Hematopoietic multipotent progenitor cell (in vitro differentiated cells): ENCODE data around the gene NPIPA1. TPM values are rescaled to one million over a fixed set of nuclear protein-coding genes. Genes with fewer than 3 reads are reported as not detected.
"Not testable (repeated sequence)": the region's sequence is repeated elsewhere in the genome, so short reads cannot be mapped to it uniquely, and the experiment has no call there.

Experiments
- DNase-seq, 3 donors: peaks; one replicate each; pipeline ENCODE4 v3.0.0-alpha.2; 2011 to 2015; ENCODE audit warnings: low read depth in 2 of 3, low spot score in 2 of 3
- small RNA-seq: library from RNA; depleted of rRNA; stranded (forward); fragments of <200 nt; gene quantifications from one replicate; pipeline ENCODE3, GENCODE V24; 2012
- total RNA-seq: library from RNA; depleted of rRNA; stranded (reverse); fragments of >200 nt; gene quantifications from one replicate; pipeline ENCODE4 v1.2.3, GENCODE V29; 2012

Gene NPIPA1
- total RNA-seq, 1 donor, result 48.5 TPM

- peak; percentile 30 to 41 (median 31) for DNase-seq
These were observed 38.4 kb downstream of the NPIPA1 start for GRCh38 chr16:14975418-14976194.

DNA sequence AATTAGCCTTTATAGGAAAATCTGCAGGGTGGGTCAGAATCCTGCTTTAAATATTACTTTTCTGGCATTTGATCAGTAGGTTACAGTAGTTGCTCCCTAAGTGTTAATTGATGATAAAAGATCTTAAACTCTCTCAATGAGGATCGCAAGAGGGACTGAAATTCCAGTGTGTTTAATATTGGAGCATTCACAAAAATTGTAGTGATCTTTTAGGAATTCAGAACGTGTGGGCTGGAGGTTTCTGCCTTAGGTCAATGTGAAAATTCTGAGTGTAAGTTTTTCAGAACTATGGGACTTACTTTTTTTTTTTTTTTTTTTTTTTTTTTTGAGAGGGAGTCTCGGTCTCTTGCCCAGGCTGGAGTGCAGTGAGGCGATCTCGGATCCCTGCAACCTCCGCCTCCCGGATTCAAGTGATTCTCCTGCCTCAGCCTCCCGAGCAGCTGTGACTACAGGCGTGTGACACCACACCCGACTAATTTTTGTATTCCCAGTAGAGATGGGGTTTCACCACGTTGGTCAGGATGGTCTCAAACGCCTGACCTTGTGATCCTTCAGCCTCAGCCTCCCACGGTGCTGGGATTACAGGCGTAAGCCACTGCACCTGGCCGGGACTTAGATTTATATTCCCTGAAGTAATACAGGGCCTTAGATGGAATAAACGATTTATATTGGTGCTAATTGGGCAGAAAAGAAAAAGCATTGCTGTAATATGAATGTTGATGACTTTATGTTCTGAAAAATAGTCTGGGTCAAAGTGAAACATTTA lies 39.9 kb downstream of the NPIPA1 start:
- DNase-seq, result not testable (repeated sequence)

GRCh38 chr16:14978281-14978680 lies 41.0 kb downstream of the NPIPA1 start:
- not testable (repeated sequence) for DNase-seq

- not testable (repeated sequence) for DNase-seq
These were observed 41.7 kb downstream of the NPIPA1 start for GRCh38 chr16:14978908-14979307.

DNA sequence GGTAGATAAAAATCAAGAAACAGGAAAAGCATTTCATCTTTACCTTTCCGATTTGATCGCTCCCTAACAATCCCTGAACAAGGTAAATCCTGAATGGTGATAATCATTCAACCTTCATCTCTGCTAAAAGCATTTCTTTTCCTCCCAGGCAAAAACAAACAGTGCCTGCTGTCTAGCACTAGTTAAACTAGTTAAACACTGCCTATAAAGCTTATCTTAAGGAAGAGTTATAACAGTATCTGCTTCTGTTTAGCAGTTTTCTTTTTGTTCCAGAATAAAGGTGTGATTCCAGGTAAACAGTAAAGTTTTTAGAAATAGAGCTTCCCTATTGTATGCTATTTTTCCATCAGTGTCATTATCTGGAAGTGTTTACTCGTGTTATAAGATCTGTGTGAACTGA lies 44.0 kb downstream of the NPIPA1 start:
- DNase-seq, result not testable (repeated sequence)

DNA sequence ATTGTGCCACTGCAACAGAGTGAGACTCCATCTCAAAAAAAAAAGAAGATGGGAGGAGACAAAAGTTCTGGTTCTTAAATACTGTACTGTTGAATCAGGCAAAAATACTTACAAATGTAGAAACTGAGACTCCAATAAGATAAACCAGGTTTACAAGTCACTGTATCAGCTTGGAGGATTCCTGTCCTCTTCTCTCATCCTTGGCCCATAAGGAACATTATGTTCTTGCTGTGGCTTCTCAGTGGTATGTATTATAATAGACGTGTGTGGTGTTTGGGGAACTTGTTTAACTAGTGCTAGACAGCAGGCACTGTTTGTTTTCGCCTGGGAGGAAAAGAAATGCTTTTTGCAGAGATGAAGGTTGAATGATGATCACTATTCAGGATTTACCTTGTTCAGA lies 45.3 kb downstream of the NPIPA1 start:
- not testable (repeated sequence) for DNase-seq

- DNase-seq, result not testable (repeated sequence)
These were observed 50.8 kb downstream of the NPIPA1 start for GRCh38 chr16:14988092-14988491.

- not testable (repeated sequence) for DNase-seq
These were observed 51.5 kb downstream of the NPIPA1 start for GRCh38 chr16:14988661-14989191.

- DNase-seq, result peak in 2 of 3 donors; percentile 5 to 19
These were observed 52.3 kb downstream of the NPIPA1 start for GRCh38 chr16:14989291-14990281.

- DNase-seq, result not testable (repeated sequence)
These were observed 56.3 kb downstream of the NPIPA1 start for GRCh38 chr16:14993277-14994151.

- DNase-seq, result not testable (repeated sequence)
These were observed 59.5 kb downstream of the NPIPA1 start for GRCh38 chr16:14996702-14997101.

- not testable (repeated sequence) for DNase-seq
These were observed 61.1 kb downstream of the NPIPA1 start for GRCh38 chr16:14998300-14998699.

DNA sequence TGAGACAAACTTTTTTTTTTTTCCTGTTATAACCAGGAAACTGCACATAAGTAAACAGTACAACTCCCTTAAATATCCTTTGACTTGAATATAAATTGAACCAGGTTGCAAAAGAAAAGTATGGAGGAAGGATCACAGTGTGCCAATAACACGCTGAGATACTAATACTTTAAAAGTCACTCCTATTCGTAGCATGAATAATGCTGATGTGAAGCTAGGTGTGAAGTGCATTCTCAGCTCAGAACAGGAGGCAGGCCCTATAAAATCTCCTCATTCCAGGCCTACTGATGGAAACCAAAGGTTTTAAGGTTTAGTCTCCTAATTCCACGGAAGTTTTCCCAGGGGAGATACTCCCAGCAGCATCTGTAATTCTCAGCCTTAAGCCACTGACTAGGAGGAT lies 62.6 kb downstream of the NPIPA1 start:
- not testable (repeated sequence) for DNase-seq

Small RNA genes within 50 kb of the gene (small RNA-seq; reads per million reads assigned to genes)
- not detected for gene AC138932.4
- gene MIR3180-1, result not detected
- not detected for gene MIR3670-1
- gene MIR6511A1, result not detected
- not detected for gene MIR6770-1
- not detected for gene RF00019

Other genes starting within 250 kb of the NPIPA1 start
- not detected for gene PLA2G10, start 243.1 kb upstream of the NPIPA1 start, total RNA-seq
- gene NPIPA3, start 234.0 kb upstream of the NPIPA1 start, total RNA-seq, result 0.27 TPM
- gene NPIPA2, start 194.9 kb upstream of the NPIPA1 start, total RNA-seq, result not detected
- 34.5 TPM for gene NOMO1, start 103.7 kb upstream of the NPIPA1 start, total RNA-seq
- gene PDXDC1, start 37.6 kb downstream of the NPIPA1 start, total RNA-seq, result 37.4 TPM
- 15.3 TPM for gene NTAN1, start 118.6 kb downstream of the NPIPA1 start, total RNA-seq
- gene RRN3, start 156.8 kb downstream of the NPIPA1 start, total RNA-seq, result 19.7 TPM